Ovary (tissue), 9 donors: Measurements from ENCODE around the gene NXPH3. TPM values are rescaled to one million over a fixed set of nuclear protein-coding genes. Genes with fewer than 3 reads are reported as not detected.

ENCODE experiments used
- DNase-seq, 5 donors: peaks; one replicate each; pipeline ENCODE4 v3.0.0-alpha.2; 2019 to 2020
- H3K27ac ChIP-seq, 2 donors: fragments of 200-600 bp; one replicate each; pipeline versions ENCODE4 v1.5.1 to v1.8.0; 2019 to 2022
- H3K27me3 ChIP-seq: fragments of 200-600 bp; one replicate; pipeline ENCODE4 v1.8.0; 2022
- H3K36me3 ChIP-seq: fragments of 200-600 bp; sonication (generic); one replicate; pipeline ENCODE4 v1.5.1; 2019
- H3K4me1 ChIP-seq: one replicate; pipeline ENCODE4 v1.8.1; 2013; ENCODE audit warnings: mild to moderate bottlenecking, moderate library complexity; ENCODE audit not compliant: insufficient read depth
- H3K4me3 ChIP-seq: fragments of 200-600 bp; sonication (generic); one replicate; pipeline ENCODE4 v1.5.1; 2017
- H3K9me3 ChIP-seq, 2 donors: fragments of 200-600 bp in 1 of 2; sonication (generic) in 1 of 2; one replicate each; pipeline versions ENCODE4 v1.5.1 to v1.8.1; 2013 to 2019; ENCODE audit warnings: mild to moderate bottlenecking in 1 of 2, moderate library complexity in 1 of 2
- CTCF ChIP-seq, 3 donors: fragments of 450-650 bp in 2 of 3; fragments of 200-600 bp in 1 of 3; IDR thresholded peaks; one replicate each; pipeline versions ENCODE4 v1.5.1 to v1.8.0; 2016 to 2022; ENCODE audit warnings: antibody characterized with exemption in 3 of 3, mild to moderate bottlenecking in 1 of 3
- EP300 ChIP-seq: sonication (generic); formaldehyde crosslinking; IDR thresholded peaks from one replicate; pipeline ENCODE4 v1.6.1; 2017; ENCODE audit warnings: antibody characterized with exemption
- POLR2A ChIP-seq: fragments of 450-650 bp; IDR thresholded peaks from one replicate; pipeline ENCODE4 v1.6.1; 2017; ENCODE audit warnings: antibody characterized with exemption, mild to moderate bottlenecking, moderate library complexity
- WGBS, 3 donors: extraction: QIAGEN DNeasy Blood & Tissue Kit in 1 of 3; methylation state at CpG; one replicate each; pipeline versions ENCODE4 v1.1.5 to v1.1.7; 2013 to 2017; 5-methylcytosine and 5-hydroxymethylcytosine counted together
- intact Hi-C, 4 donors: fragments of 100-400 bp; cut with DNase I; formaldehyde crosslinking; loops; one replicate each; pipeline versions ENCODE4 v1.11.0 to v1.15.1; 2022 to 2023
- polyA plus RNA-seq, 2 donors: library from polyadenylated mRNA; stranded (reverse); fragments of 200-250 nt in 1 of 2; fragments of 350-450 nt in 1 of 2; fragmentation: Illumina TruSeq in 1 of 2; extraction: RNeasy Lipid Tissue Mini Kit (QIAGEN cat#74804) in 1 of 2; gene quantifications; one replicate each; pipeline ENCODE4 v1.2.3, GENCODE V29; 2013 to 2014
- total RNA-seq, 7 donors: library from RNA; depleted of rRNA in 2 of 7; stranded (reverse); fragments of >200 nt in 2 of 7; fragmentation: NEBNext Ultra II Directional in 3 of 7; extraction: Animal tissue kit (Norgen Biotek cat#: 25700) in 3 of 7; gene quantifications; one replicate each; pipeline versions ENCODE4 v1.1.0 to v1.2.4, GENCODE V29; 2016 to 2023
- donor health status: DM: no; HTN: no; CAD: no; lungs with moderate emphysema.
- donor health status: DM: no; HTN: no; CAD: no.
- donor health status: Bipolar disorder and iron deficiency.
- donor health status: DM: yes; HTN: yes; CAD: no.
- donor health status: DM: no; HTN: no; CAD: no.
- donor health status: DM: yes; HTN: yes; CAD: no.

Gene NXPH3
- total and polyA plus RNA-seq, 9 donors = 1.2 to 26.0 (median 10.7) TPM

GRCh38 chr17:49603720-49604119 lies 28.0 kb downstream of the NXPH3 start:
- H3K27ac ChIP-seq = peak overlapping the region in 1 of 2 donors; percentile 58

GRCh38 chr17:49604314-49604869 lies 28.7 kb downstream of the NXPH3 start:
- Histone ChIP-seq H3K4me3 (no peak overlapping the region), H3K4me1 (peaks cover 12% of the 10 kb centered on the region), H3K9me3 (no peaks in the 10 kb centered on the region), H3K27me3 (no peaks in the 10 kb centered on the region), H3K27ac (peak overlapping the region in 1 of 2 donors; percentile 58), H3K36me3 (no peaks in the 10 kb centered on the region)
- intact Hi-C loops = no loop called here
- WGBS, 3 donors = 89 to 93% (median 91%) methylated on average over 7 of the region's 7 CpGs
- TF ChIP-seq CTCF (IDR thresholded peaks at IDR 0.05) (no peak), POLR2A (no peak), EP300 (no peak)
- DNase-seq = no peak

More at GRCh38 chr17:49603720-49604119, 28.0 kb downstream of the NXPH3 start:
- Histone ChIP-seq H3K4me3 (no peak overlapping the region), H3K9me3 (no peaks in the 10 kb centered on the region), H3K36me3 (no peaks in the 10 kb centered on the region), H3K4me1 (peaks cover 12% of the 10 kb centered on the region), H3K27me3 (no peaks in the 10 kb centered on the region)
- no peak for DNase-seq
- no peak for TF ChIP-seq POLR2A
- no peak for TF ChIP-seq EP300
- no peak for TF ChIP-seq CTCF (IDR thresholded peaks at IDR 0.05)
- WGBS, 3 donors = 30 to 45% (median 38%) methylated on average over 2 of the region's 2 CpGs
- intact Hi-C loops = no loop called here

GRCh38 chr17:49610883-49611584 lies 35.4 kb downstream of the NXPH3 start:
- H3K4me1 ChIP-seq = peaks cover 10% of the 10 kb centered on the region
- 11 to 20% (median 16%) methylated on average over 5 of the region's 5 CpGs for WGBS, 3 donors
- peak overlapping the region in 1 of 2 donors; percentile 70 for H3K27ac ChIP-seq
- H3K9me3 ChIP-seq = no peaks in the 10 kb centered on the region
- no peaks in the 10 kb centered on the region for H3K36me3 ChIP-seq
- peak in 4 of 5 donors; percentile 39 to 48 (median 44) for DNase-seq
- H3K27me3 ChIP-seq = no peaks in the 10 kb centered on the region
- no peak overlapping the region for H3K4me3 ChIP-seq
- no peak for TF ChIP-seq EP300
- TF ChIP-seq CTCF (IDR thresholded peaks at IDR 0.05) = no peak
- TF ChIP-seq POLR2A = no peak
- intact Hi-C loops = loop anchor here in 3 of 4 donors (5.0 kb wide), 1 partner anchor 34 kb away; the partner anchor contains the start of gene NXPH3 (in 3 of the 3)

GRCh38 chr17:49612726-49613125 lies 37.1 kb downstream of the NXPH3 start:
- Histone ChIP-seq H3K36me3 (no peaks in the 10 kb centered on the region), H3K27ac (no peak overlapping the region), H3K27me3 (no peaks in the 10 kb centered on the region), H3K4me3 (no peak overlapping the region), H3K4me1 (peaks cover 11% of the 10 kb centered on the region), H3K9me3 (no peaks in the 10 kb centered on the region)
- TF ChIP-seq CTCF (IDR thresholded peaks at IDR 0.05) (no peak), EP300 (no peak), POLR2A (no peak)
- WGBS, 3 donors = 35 to 49% (median 49%) methylated on average over 1 of the region's 1 CpG
- intact Hi-C loops = loop anchor here in 3 of 4 donors (5.0 kb wide), 1 partner anchor 35 kb away; the partner anchor contains the start of gene NXPH3 (in 3 of the 3)
- no peak for DNase-seq
